NCI-H510A (cell line): ENCODE measurements around the gene MAPK11.

Experiments used
- DNase-seq: peaks from one replicate; lab custom pipeline; 2025; lab: John Stamatoyannopoulos, UW

The MAPK11 gene

GRCh38 chr22:50260801-50261614 is 9.2 kb downstream of the MAPK11 start:
- DNase-seq, result no peak

GRCh38 chr22:50260434-50260800 is 9.8 kb downstream of the MAPK11 start:
- no peak for DNase-seq

- no peak for DNase-seq
These were observed 10.9 kb downstream of the MAPK11 start for GRCh38 chr22:50259302-50259701.

GRCh38 chr22:50258361-50259292 is 11.6 kb downstream of the MAPK11 start:
- no peak for DNase-seq

- DNase-seq, result no peak
These were observed 12.5 kb downstream of the MAPK11 start for GRCh38 chr22:50257451-50258360.

- no peak for DNase-seq
These were observed 13.1 kb downstream of the MAPK11 start for GRCh38 chr22:50257041-50257440.

GRCh38 chr22:50256258-50256862 is 13.8 kb downstream of the MAPK11 start:
- DNase-seq, result no peak

- no peak for DNase-seq
These were observed 14.6 kb downstream of the MAPK11 start for GRCh38 chr22:50255607-50256006.

- DNase-seq, result no peak
These were observed 15.1 kb downstream of the MAPK11 start for GRCh38 chr22:50255099-50255498.

GRCh38 chr22:50253941-50254340 is 16.2 kb downstream of the MAPK11 start:
- DNase-seq, result no peak

- no peak for DNase-seq
These were observed 16.9 kb downstream of the MAPK11 start for GRCh38 chr22:50253046-50253915.

- no peak for DNase-seq
These were observed 17.8 kb downstream of the MAPK11 start for GRCh38 chr22:50252082-50253045.

GRCh38 chr22:50251477-50252081 is 18.6 kb downstream of the MAPK11 start:
- no peak for DNase-seq

- DNase-seq, result peak; percentile 68
These were observed 19.4 kb downstream of the MAPK11 start, which contains the start of gene HDAC10 for GRCh38 chr22:50250555-50251476. Gene HDAC10 (minus strand): TSS chr22:50251265. CDS start chr22:50251032, 233 bp downstream.

- no peak for DNase-seq
These were observed 20.0 kb downstream of the MAPK11 start for GRCh38 chr22:50250249-50250554.

- DNase-seq, result no peak
These were observed 20.6 kb downstream of the MAPK11 start for GRCh38 chr22:50249341-50250248.
